Measurements from ENCODE around the gene PAPOLB. TPM values are rescaled to one million over a fixed set of nuclear protein-coding genes. Genes with fewer than 3 reads are reported as not detected.
A peak's percentile ranks its signal among the peaks of the same experiment; 100 is the strongest.

PAPOLB gene
- total RNA-seq, 6 donors from 2014 or later, result 0.10 to 2.1 (median 0.39) TPM

GRCh38 chr7:4879396-4880081, 17.7 kb upstream of the PAPOLB start:
- ATAC-seq (ENCODE audit: low FRiP score in 2 of 2) (no peak), DNase-seq (no peak)
- Histone ChIP-seq H3K9me3 (no peaks in the 10 kb centered on the region), H3K27ac (peak overlapping the region in 3 of 4 donors; percentile 24 to 44 (median 37)), H3K36me3 (peaks cover 0 to 22% (median 8%) of the 10 kb centered on the region in 4 donors), H3K4me1 (peaks cover 10 to 41% (median 21%) of the 10 kb centered on the region in 4 donors), H3K4me3 (peak overlapping the region in 2 of 4 donors; percentile 5 to 13), H3K27me3 (peaks cover 0 to 9% (median 0%) of the 10 kb centered on the region in 4 donors)
- TF ChIP-seq EP300 (IDR thresholded peaks at IDR 0.05) (no peak), POLR2A (IDR thresholded peaks at IDR 0.05) (no peak), POLR2AphosphoS5 (IDR thresholded peaks at IDR 0.05) (no peak)
- TF ChIP-seq, protein P1, sequence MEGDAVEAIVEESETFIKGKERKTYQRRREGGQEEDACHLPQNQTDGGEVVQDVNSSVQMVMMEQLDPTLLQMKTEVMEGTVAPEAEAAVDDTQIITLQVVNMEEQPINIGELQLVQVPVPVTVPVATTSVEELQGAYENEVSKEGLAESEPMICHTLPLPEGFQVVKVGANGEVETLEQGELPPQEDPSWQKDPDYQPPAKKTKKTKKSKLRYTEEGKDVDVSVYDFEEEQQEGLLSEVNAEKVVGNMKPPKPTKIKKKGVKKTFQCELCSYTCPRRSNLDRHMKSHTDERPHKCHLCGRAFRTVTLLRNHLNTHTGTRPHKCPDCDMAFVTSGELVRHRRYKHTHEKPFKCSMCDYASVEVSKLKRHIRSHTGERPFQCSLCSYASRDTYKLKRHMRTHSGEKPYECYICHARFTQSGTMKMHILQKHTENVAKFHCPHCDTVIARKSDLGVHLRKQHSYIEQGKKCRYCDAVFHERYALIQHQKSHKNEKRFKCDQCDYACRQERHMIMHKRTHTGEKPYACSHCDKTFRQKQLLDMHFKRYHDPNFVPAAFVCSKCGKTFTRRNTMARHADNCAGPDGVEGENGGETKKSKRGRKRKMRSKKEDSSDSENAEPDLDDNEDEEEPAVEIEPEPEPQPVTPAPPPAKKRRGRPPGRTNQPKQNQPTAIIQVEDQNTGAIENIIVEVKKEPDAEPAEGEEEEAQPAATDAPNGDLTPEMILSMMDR (IDR thresholded peaks at IDR 0.05), result no peak
- 83 to 89% methylated on average over 25 to 27 of the region's 27 CpGs for WGBS, 2 donors

GRCh38 chr7:4878336-4879335, 16.8 kb upstream of the PAPOLB start:
- Histone ChIP-seq H3K36me3 (peaks cover 0 to 22% (median 8%) of the 10 kb centered on the region in 4 donors), H3K27ac (no peak overlapping the region), H3K9me3 (no peaks in the 10 kb centered on the region), H3K4me1 (peaks cover 10 to 36% (median 21%) of the 10 kb centered on the region in 4 donors), H3K4me3 (no peak overlapping the region), H3K27me3 (peaks cover 0 to 6% (median 0%) of the 10 kb centered on the region in 4 donors)
- WGBS, 2 donors, result 88 to 97% methylated on average over 10 to 45 of the region's 45 CpGs
- TF ChIP-seq POLR2A (IDR thresholded peaks at IDR 0.05), result no peak
- TF ChIP-seq EP300 (IDR thresholded peaks at IDR 0.05), result no peak
- TF ChIP-seq, protein P1 (IDR thresholded peaks at IDR 0.05), result no peak
- no peak for TF ChIP-seq POLR2AphosphoS5 (IDR thresholded peaks at IDR 0.05)
- ATAC-seq (ENCODE audit: low FRiP score in 2 of 2), result no peak
- DNase-seq, result peak in 1 of 2 donors; percentile 85

DNA sequence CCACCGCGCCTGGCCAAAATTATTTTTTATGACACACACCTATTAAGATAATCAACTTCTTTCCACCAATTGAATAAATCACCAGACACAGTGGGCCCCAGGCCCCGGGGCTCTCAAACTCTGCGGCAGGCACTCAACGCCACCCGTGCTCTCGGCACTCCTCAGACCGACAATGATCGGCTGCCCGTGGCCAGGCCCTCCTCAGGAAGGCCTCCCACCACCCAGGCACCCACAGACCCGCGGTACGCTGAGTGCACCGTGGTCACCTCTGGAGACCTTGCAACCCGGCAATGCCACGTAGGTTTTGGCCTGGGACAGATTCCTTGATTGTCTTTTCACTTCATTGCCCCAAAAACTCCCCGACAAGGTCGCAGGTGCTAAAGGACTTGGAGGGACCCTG, 14.8 kb upstream of the PAPOLB start:
- Histone ChIP-seq H3K36me3 (peaks cover 0 to 22% (median 8%) of the 10 kb centered on the region in 4 donors), H3K4me1 (peaks cover 6 to 15% (median 10%) of the 10 kb centered on the region in 4 donors), H3K27me3 (no peaks in the 10 kb centered on the region), H3K9me3 (no peaks in the 10 kb centered on the region), H3K27ac (no peak overlapping the region), H3K4me3 (no peak overlapping the region)
- 96 to 98% methylated on average over 18 of the region's 18 CpGs for WGBS, 2 donors
- DNase-seq (no peak), ATAC-seq (ENCODE audit: low FRiP score in 2 of 2) (no peak)
- TF ChIP-seq POLR2A (IDR thresholded peaks at IDR 0.05), result no peak
- TF ChIP-seq, protein P1 (IDR thresholded peaks at IDR 0.05), result no peak
- TF ChIP-seq EP300 (IDR thresholded peaks at IDR 0.05), result no peak
- no peak for TF ChIP-seq POLR2AphosphoS5 (IDR thresholded peaks at IDR 0.05)

DNA sequence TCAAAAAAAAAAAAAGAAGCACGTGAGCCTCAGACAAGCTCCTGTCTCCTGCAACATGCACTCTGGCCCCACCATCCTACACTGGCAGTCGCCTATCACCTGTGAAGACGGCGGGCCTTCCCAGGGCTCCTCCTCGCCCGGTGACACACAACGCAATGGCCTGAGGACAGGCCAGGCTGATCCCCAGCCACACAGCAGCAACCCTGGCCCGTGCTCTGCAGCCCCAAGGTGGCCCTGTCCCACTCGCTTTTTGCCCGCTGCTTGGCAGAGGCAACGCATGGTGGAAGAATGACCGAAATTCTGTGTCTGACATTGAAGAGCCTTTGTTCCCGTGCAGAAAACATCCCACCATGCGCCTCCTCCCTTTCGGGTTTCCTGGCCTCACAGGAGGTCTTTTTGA, 13.6 kb upstream of the PAPOLB start:
- no peak for ATAC-seq (ENCODE audit: low FRiP score in 2 of 2)
- no peak for TF ChIP-seq EP300 (IDR thresholded peaks at IDR 0.05)
- H3K27me3 ChIP-seq, result no peaks in the 10 kb centered on the region
- no peak overlapping the region for H3K27ac ChIP-seq
- H3K4me1 ChIP-seq, result peaks cover 3 to 8% (median 6%) of the 10 kb centered on the region in 4 donors
- peaks cover 0 to 22% (median 8%) of the 10 kb centered on the region in 4 donors for H3K36me3 ChIP-seq
- no peak overlapping the region for H3K4me3 ChIP-seq
- 93 to 94% methylated on average over 6 to 15 of the region's 15 CpGs for WGBS, 2 donors
- no peaks in the 10 kb centered on the region for H3K9me3 ChIP-seq
- no peak for DNase-seq

Measured in upper lobe of left lung (tissue), 6 donors.